Caco-2 (cell line): Measurements from ENCODE around the gene MRPL58. TPM values are rescaled to one million over a fixed set of nuclear protein-coding genes. Genes with fewer than 3 reads are reported as not detected.
"Not testable (repeated sequence)": the region's sequence is repeated elsewhere in the genome, so short reads cannot be mapped to it uniquely, and the experiment has no call there.

Experiments used
- BruUV-seq: library from RNA; stranded (reverse); fragments of 400-500 nt; replicated peaks from 2 replicates; lab custom pipeline; 2021; lab: Mats Ljungman, UMichigan
- CTCF ChIA-PET: fragments of 300-600 bp; sonication (Branson Sonifier 250); formaldehyde crosslinking; loops from one replicate; lab custom pipeline; 2022; ENCODE audit warnings: antibody characterized with exemption; lab: Charles Lee
- POLR2A ChIA-PET: fragments of 300-600 bp; sonication (Branson Sonifier 250); formaldehyde crosslinking; loops from one replicate; lab custom pipeline; 2022; ENCODE audit warnings: antibody characterized with exemption; lab: Charles Lee
- DNase-seq, 2 experiments: peaks; one replicate each; pipeline versions ENCODE4 v3.0.0 to v3.0.0-alpha.2; 2020 to 2022
- H3K27me3 ChIP-seq: replicated peaks from 2 replicates; pipeline ENCODE4 v1.6.0; 2011; ENCODE audit warnings: low read length; ENCODE audit not compliant: control insufficient read depth, insufficient read depth
- H3K36me3 ChIP-seq: 2 replicates; pipeline ENCODE4 v1.5.1; 2011; ENCODE audit warnings: low read length; ENCODE audit not compliant: control insufficient read depth, insufficient read depth
- H3K4me1 ChIP-seq: fragments of 250-450 bp; sonication (Bioruptor Pico); 2 replicates; pipeline ENCODE4 v1.5.1; 2020; ENCODE audit warnings: mild to moderate bottlenecking
- H3K4me3 ChIP-seq: 2 replicates; pipeline ENCODE4 v1.5.1; 2011; ENCODE audit warnings: low read depth, mild to moderate bottlenecking, control low read depth, low read length
- H3K9me3 ChIP-seq: fragments of 250-450 bp; sonication (Bioruptor Pico); 2 replicates; pipeline ENCODE4 v1.5.1; 2020; ENCODE audit warnings: mild to moderate bottlenecking, moderate library complexity
- H3K27ac Mint-ChIP-seq: one replicate; pipeline ENCODE4 v1.8.0; 2022; ENCODE audit warnings: mixed read lengths; ENCODE audit not compliant: unreplicated experiment
- H3K27me3 Mint-ChIP-seq: one replicate; pipeline ENCODE4 v1.8.0; 2022; ENCODE audit warnings: mixed read lengths; ENCODE audit not compliant: insufficient read depth, unreplicated experiment
- H3K36me3 Mint-ChIP-seq: one replicate; pipeline ENCODE4 v1.8.0; 2022; ENCODE audit warnings: mild to moderate bottlenecking, mixed read lengths; ENCODE audit not compliant: insufficient read depth, unreplicated experiment
- H3K4me1 Mint-ChIP-seq: one replicate; pipeline ENCODE4 v1.8.0; 2022; ENCODE audit warnings: low read depth, mixed read lengths; ENCODE audit not compliant: unreplicated experiment
- H3K4me3 Mint-ChIP-seq: one replicate; pipeline ENCODE4 v1.8.0; 2022; ENCODE audit warnings: mild to moderate bottlenecking, moderate library complexity, mixed read lengths; ENCODE audit not compliant: unreplicated experiment
- H3K9me3 Mint-ChIP-seq: one replicate; pipeline ENCODE4 v1.8.0; 2022; ENCODE audit warnings: mixed read lengths; ENCODE audit not compliant: unreplicated experiment
- intact Hi-C: fragments of 100-400 bp; cut with micrococcal nuclease; formaldehyde crosslinking; loops from one replicate; pipeline ENCODE4 v1.10.0; 2022; ENCODE audit not compliant: unreplicated experiment
- total RNA-seq: library from RNA; stranded (reverse); gene quantifications from 2 replicates; pipeline ENCODE4 v1.2.3, GENCODE V29; 2022
- TF ChIP-seq, protein P1 (sequence below), 2 experiments: fragments of 200-600 bp in 1 of 2; IDR thresholded peaks; 1 replicate in 1 of 2; 2 replicates in 1 of 2; pipeline versions ENCODE4 v1.5.1 to v1.8.0; 2011 to 2022; ENCODE audit warnings: antibody characterized with exemption in 1 of 2, control low read depth in 1 of 2, inconsistent platforms in 1 of 2, low read depth in 1 of 2, low read length in 1 of 2, mild to moderate bottlenecking in 1 of 2, moderate library complexity in 1 of 2; ENCODE audit not compliant: insufficient read depth in 1 of 2, severe bottlenecking in 1 of 2, unreplicated experiment in 1 of 2

MRPL58 gene
- total RNA-seq, 1 experiment from 2014 or later: 61.0 TPM

- BruUV-seq: no TSS peak
- H3K27me3 Mint-ChIP-seq: no peaks in the 10 kb centered on the region
- CTCF ChIA-PET: interaction anchor here (1.4 to 1.5 kb wide), 2 partner anchors 43 to 80 kb away, joined by 4 read pairs; partner anchors contain the start of gene OTOP2
- POLR2A ChIA-PET: no interaction called here
- H3K27me3 ChIP-seq: no peaks in the 10 kb centered on the region
- H3K27ac Mint-ChIP-seq: no peak overlapping the region
- peaks cover 34% of the 10 kb centered on the region for H3K36me3 Mint-ChIP-seq
- peaks cover 2% of the 10 kb centered on the region for H3K36me3 ChIP-seq
- no peaks in the 10 kb centered on the region for H3K9me3 ChIP-seq
- TF ChIP-seq, protein P1, sequence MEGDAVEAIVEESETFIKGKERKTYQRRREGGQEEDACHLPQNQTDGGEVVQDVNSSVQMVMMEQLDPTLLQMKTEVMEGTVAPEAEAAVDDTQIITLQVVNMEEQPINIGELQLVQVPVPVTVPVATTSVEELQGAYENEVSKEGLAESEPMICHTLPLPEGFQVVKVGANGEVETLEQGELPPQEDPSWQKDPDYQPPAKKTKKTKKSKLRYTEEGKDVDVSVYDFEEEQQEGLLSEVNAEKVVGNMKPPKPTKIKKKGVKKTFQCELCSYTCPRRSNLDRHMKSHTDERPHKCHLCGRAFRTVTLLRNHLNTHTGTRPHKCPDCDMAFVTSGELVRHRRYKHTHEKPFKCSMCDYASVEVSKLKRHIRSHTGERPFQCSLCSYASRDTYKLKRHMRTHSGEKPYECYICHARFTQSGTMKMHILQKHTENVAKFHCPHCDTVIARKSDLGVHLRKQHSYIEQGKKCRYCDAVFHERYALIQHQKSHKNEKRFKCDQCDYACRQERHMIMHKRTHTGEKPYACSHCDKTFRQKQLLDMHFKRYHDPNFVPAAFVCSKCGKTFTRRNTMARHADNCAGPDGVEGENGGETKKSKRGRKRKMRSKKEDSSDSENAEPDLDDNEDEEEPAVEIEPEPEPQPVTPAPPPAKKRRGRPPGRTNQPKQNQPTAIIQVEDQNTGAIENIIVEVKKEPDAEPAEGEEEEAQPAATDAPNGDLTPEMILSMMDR (IDR thresholded peaks at IDR 0.05; ENCODE audit: insufficient read depth in 1 of 2, low read depth in 1 of 2, low read length in 1 of 2, severe bottlenecking in 1 of 2, unreplicated experiment in 1 of 2): no peak
- no peak overlapping the region for H3K4me3 ChIP-seq
- no peak overlapping the region for H3K4me3 Mint-ChIP-seq
- no peaks in the 10 kb centered on the region for H3K9me3 Mint-ChIP-seq
- intact Hi-C loops: no loop called here
- no peaks in the 10 kb centered on the region for H3K4me1 Mint-ChIP-seq
- H3K4me1 ChIP-seq: peaks cover under 1% of the 10 kb centered on the region; the same call in 1 of the 2 replicates
- DNase-seq: no peak
These were observed 8.1 kb upstream of the MRPL58 start for GRCh38 chr17:75004371-75004770.

- Mint-ChIP-seq H3K4me1 (no peaks in the 10 kb centered on the region), H3K36me3 (peaks cover 27% of the 10 kb centered on the region), H3K27me3 (no peaks in the 10 kb centered on the region), H3K9me3 (no peaks in the 10 kb centered on the region), H3K27ac (no peak overlapping the region), H3K4me3 (no peak overlapping the region)
- CTCF ChIA-PET: interaction anchor here (0.6 to 1.5 kb wide), 3 partner anchors 41 to 81 kb away, joined by 3 to 4 read pairs (median 4); partner anchors contain the start of gene OTOP2
- Histone ChIP-seq H3K4me1 (peaks cover 3% of the 10 kb centered on the region; the same call in 1 of the 2 replicates), H3K9me3 (no peaks in the 10 kb centered on the region), H3K27me3 (no peaks in the 10 kb centered on the region), H3K36me3 (no peaks in the 10 kb centered on the region; the same call in 1 of the 2 replicates), H3K4me3 (no peak overlapping the region)
- DNase-seq: no peak
- intact Hi-C loops: no loop called here
- TF ChIP-seq, protein P1 (IDR thresholded peaks at IDR 0.05; ENCODE audit: insufficient read depth in 1 of 2, low read depth in 1 of 2, low read length in 1 of 2, severe bottlenecking in 1 of 2, unreplicated experiment in 1 of 2): no peak
- POLR2A ChIA-PET: no interaction called here
- BruUV-seq: TSS peak; percentile 21
These were observed 7.2 kb upstream of the MRPL58 start for GRCh38 chr17:75005291-75005690.

GRCh38 chr17:75006084-75006483 lies 6.4 kb upstream of the MRPL58 start:
- H3K27me3 ChIP-seq, H3K4me3 Mint-ChIP-seq, H3K9me3 ChIP-seq, H3K4me1 ChIP-seq, H3K4me3 ChIP-seq, H3K9me3 Mint-ChIP-seq, H3K4me1 Mint-ChIP-seq, POLR2A ChIA-PET, DNase-seq, H3K36me3 ChIP-seq, H3K27ac Mint-ChIP-seq, BruUV-seq, H3K27me3 Mint-ChIP-seq: not testable (repeated sequence)
- H3K36me3 Mint-ChIP-seq: peaks cover 23% of the 10 kb centered on the region
- intact Hi-C loops: loop anchor here (1.0 kb wide), 3 partner anchors 19 to 83 kb away; partner anchors contain the start of genes CDR2L and USH1G
- CTCF ChIA-PET: interaction anchor here (0.6 to 4.4 kb wide), 3 partner anchors 42 to 45 kb away, joined by 3 to 61 read pairs (median 5); no protein-coding TSS in a partner anchor
